Keratinocyte (primary cell): ENCODE measurements around the gene SPACA7.

ENCODE experiments used
- CTCF ChIP-seq, 3 experiments: IDR thresholded peaks in 1 of 3; conservative IDR thresholded peaks in 1 of 3; optimal IDR thresholded peaks in 1 of 3; 2 replicates in 2 of 3; 3 replicates in 1 of 3; pipeline versions ENCODE3 to v1.5.1; 2011; ENCODE audit warnings: low read length in 3 of 3, mild to moderate bottlenecking in 3 of 3, moderate library complexity in 2 of 3, control low read depth in 1 of 3, inconsistent platforms in 1 of 3; ENCODE audit not compliant: insufficient read depth in 2 of 3; ENCODE audit errors: extremely low read depth in 1 of 3
- EZH2 ChIP-seq: IDR thresholded peaks from one replicate; pipeline ENCODE4 v1.6.1; 2012; ENCODE audit warnings: inconsistent platforms, mild to moderate bottlenecking, low read length, moderate library complexity

DNA sequence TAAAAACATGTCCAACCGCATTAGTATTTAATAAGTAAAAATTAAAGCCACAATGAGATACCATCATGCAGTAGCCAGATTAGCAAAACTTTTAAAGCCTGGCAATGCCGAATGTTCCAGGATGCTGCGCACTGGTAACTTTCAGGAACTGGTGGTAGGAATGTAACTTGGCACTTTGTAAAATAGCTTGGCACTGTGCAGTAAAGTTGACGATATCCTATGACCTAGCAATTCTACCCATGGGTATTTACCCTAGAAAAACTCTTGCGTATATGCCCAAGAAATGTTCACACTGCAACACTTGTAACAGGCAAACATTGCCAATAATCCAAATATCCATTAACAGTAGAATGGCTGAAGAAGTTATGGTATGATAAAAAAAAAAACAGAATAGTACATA lies 97.7 kb downstream of the SPACA7 start:
- TF ChIP-seq EZH2 (no peak), CTCF (optimal IDR thresholded peaks at IDR 0.05 in 1 of 3, IDR thresholded peaks at IDR 0.05 in 1 of 3, conservative IDR thresholded peaks at IDR 0.05 in 1 of 3; ENCODE audit: extremely low read depth in 1 of 3, insufficient read depth in 2 of 3, low read length in 3 of 3) (peak in 1 of 3 experiments; percentile 20)
